HFFc6 (cell line): ENCODE measurements around the gene BAD. TPM values are rescaled to one million over a fixed set of nuclear protein-coding genes. Genes with fewer than 3 reads are reported as not detected.

Experiments used
- DNase-seq: peaks from one replicate; pipeline ENCODE4 v3.0.0-alpha.2; 2018
- H3K27ac Mint-ChIP-seq: 2 replicates; pipeline ENCODE4 v1.8.0; 2020; ENCODE audit warnings: mild to moderate bottlenecking, mixed read lengths
- H3K27me3 Mint-ChIP-seq: 2 replicates; pipeline ENCODE4 v1.8.0; 2021; ENCODE audit warnings: mild to moderate bottlenecking, moderate library complexity, mixed read lengths; ENCODE audit not compliant: insufficient read depth
- H3K36me3 Mint-ChIP-seq: 2 replicates; pipeline ENCODE4 v1.8.0; 2021; ENCODE audit warnings: low read depth, mixed read lengths
- H3K4me1 Mint-ChIP-seq: 2 replicates; pipeline ENCODE4 v1.8.0; 2020; ENCODE audit warnings: low read depth, mixed read lengths
- H3K4me3 Mint-ChIP-seq: 2 replicates; pipeline ENCODE4 v1.8.0; 2020; ENCODE audit warnings: mild to moderate bottlenecking, moderate library complexity, mixed read lengths
- H3K9me3 Mint-ChIP-seq: 2 replicates; pipeline ENCODE4 v1.8.0; 2020; ENCODE audit warnings: mild to moderate bottlenecking, mixed read lengths
- total RNA-seq, 6 experiments: library from RNA; stranded (reverse); fragmentation: NEBNext Ultra II Directional; extraction: Animal tissue kit (Norgen Biotek cat#: 25700); gene quantifications; 2 replicates in 1 of 6; 3 replicates in 5 of 6; pipeline ENCODE4 v1.2.3, GENCODE V29; 2021
- TF ChIP-seq, protein P1 (sequence below): fragments of 200-600 bp; sonication (generic); IDR thresholded peaks from 2 replicates; pipeline ENCODE4 v1.5.0; 2021; ENCODE audit warnings: antibody characterized with exemption, mild to moderate bottlenecking

Gene BAD
- total RNA-seq, 6 experiments from 2014 or later: 65.9 to 75.0 (median 68.8) TPM

DNA sequence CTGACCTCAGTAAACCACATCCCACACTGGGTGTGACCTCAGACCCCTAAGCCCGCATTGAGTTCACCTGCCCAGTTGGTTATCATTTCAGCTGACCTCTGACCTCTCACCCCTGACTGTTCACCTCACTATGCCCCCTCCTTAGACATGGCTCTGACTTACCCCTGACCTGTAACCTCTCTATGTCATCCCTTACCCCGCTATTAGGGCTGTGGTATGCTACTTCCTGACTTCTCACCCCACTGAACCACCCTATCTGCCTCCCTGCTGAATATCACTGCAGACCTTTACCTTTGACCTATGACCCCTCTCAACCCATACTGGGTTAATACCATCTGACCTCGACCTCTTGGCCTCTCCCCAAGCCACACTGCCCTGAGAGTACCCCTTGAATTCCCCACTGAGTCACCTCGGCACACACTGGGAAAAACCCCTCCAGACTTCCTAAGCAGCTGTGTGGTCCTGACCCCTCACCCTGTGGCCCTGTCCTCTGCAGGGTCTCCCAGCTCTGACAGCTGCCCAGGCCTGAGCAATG, 24.9 kb downstream of the BAD start:
- Mint-ChIP-seq H3K27ac (peak overlapping the region; percentile 42; the same call in 1 of the 2 replicates), H3K36me3 (peaks cover 33% of the 10 kb centered on the region), H3K27me3 (peaks cover 4% of the 10 kb centered on the region), H3K9me3 (no peaks in the 10 kb centered on the region), H3K4me3 (no peak overlapping the region), H3K4me1 (peaks cover 8% of the 10 kb centered on the region)
- TF ChIP-seq, protein P1, sequence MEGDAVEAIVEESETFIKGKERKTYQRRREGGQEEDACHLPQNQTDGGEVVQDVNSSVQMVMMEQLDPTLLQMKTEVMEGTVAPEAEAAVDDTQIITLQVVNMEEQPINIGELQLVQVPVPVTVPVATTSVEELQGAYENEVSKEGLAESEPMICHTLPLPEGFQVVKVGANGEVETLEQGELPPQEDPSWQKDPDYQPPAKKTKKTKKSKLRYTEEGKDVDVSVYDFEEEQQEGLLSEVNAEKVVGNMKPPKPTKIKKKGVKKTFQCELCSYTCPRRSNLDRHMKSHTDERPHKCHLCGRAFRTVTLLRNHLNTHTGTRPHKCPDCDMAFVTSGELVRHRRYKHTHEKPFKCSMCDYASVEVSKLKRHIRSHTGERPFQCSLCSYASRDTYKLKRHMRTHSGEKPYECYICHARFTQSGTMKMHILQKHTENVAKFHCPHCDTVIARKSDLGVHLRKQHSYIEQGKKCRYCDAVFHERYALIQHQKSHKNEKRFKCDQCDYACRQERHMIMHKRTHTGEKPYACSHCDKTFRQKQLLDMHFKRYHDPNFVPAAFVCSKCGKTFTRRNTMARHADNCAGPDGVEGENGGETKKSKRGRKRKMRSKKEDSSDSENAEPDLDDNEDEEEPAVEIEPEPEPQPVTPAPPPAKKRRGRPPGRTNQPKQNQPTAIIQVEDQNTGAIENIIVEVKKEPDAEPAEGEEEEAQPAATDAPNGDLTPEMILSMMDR: no peak
- no peak for DNase-seq

DNA sequence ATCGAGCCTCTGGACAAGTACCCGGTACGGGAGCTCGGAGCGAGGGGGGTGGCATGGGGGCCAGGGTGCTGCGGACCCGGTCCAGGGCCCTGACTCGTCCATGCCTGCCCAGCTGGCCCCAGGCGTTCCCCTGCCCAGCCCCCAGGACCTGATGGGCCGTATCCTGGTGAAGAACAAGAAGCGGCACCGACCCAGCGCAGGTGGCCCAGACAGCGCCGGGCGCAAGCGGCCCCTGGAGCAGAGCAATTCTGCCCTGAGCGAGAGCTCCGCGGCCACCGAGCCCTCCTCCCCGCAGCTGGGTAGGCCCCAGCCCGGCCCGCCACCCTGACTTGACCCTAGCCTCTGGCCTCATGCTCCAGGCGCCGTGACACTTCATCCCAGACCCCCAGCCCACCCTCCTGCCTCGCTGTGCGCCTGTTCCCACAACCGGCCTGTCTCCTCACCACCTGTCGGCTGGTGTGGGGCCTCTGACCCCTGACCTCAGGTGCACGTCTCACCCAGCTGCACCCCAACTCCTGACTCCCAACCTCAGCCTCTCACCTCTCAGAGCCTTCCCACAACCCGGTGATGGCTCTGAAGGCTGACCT, 25.4 kb downstream of the BAD start:
- no peak for DNase-seq
- Mint-ChIP-seq H3K9me3 (no peaks in the 10 kb centered on the region), H3K4me3 (no peak overlapping the region), H3K36me3 (peaks cover 33% of the 10 kb centered on the region), H3K4me1 (peaks cover 9% of the 10 kb centered on the region), H3K27ac (no peak overlapping the region), H3K27me3 (peaks cover 4% of the 10 kb centered on the region)
- TF ChIP-seq, protein P1: no peak

DNA sequence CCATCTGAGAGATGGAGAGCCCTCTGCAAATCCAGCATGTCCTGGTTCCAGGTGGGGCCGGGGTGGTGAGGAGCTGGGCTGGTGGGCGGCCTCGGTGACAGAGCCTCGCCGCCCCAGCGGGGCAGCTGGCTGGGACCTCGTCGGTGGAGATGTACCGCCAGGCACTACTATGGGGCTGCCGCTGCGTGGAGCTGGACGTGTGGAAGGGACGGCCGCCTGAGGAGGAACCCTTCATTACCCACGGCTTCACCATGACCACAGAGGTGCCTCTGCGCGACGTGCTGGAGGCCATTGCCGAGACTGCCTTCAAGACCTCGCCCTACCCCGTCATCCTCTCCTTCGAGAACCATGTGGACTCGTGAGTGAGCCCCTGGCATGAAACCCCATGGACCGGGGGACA, 26.1 kb downstream of the BAD start:
- Mint-ChIP-seq H3K9me3 (no peaks in the 10 kb centered on the region), H3K27me3 (peaks cover 4% of the 10 kb centered on the region), H3K27ac (no peak overlapping the region), H3K36me3 (peaks cover 32% of the 10 kb centered on the region), H3K4me1 (peaks cover 16% of the 10 kb centered on the region), H3K4me3 (no peak overlapping the region)
- TF ChIP-seq, protein P1: no peak
- DNase-seq: no peak

- no peak overlapping the region for H3K4me3 Mint-ChIP-seq
- no peak for DNase-seq
- peaks cover 2% of the 10 kb centered on the region for H3K27me3 Mint-ChIP-seq
- H3K27ac Mint-ChIP-seq: no peak overlapping the region
- H3K4me1 Mint-ChIP-seq: peaks cover 12% of the 10 kb centered on the region
- no peaks in the 10 kb centered on the region for H3K9me3 Mint-ChIP-seq
- peaks cover 19% of the 10 kb centered on the region for H3K36me3 Mint-ChIP-seq
- TF ChIP-seq, protein P1: no peak
Measured at GRCh38 chr11:64256300-64256699, 28.2 kb downstream of the BAD start.

- Mint-ChIP-seq H3K36me3 (peaks cover 19% of the 10 kb centered on the region), H3K27ac (no peak overlapping the region), H3K4me1 (peaks cover 12% of the 10 kb centered on the region), H3K27me3 (peaks cover 2% of the 10 kb centered on the region), H3K4me3 (no peak overlapping the region), H3K9me3 (no peaks in the 10 kb centered on the region)
- no peak for DNase-seq
- TF ChIP-seq, protein P1: no peak
Measured at GRCh38 chr11:64255135-64256128, 29.0 kb downstream of the BAD start.
